ENCODE measurements around the gene KLK14. TPM values are rescaled to one million over a fixed set of nuclear protein-coding genes. Genes with fewer than 3 reads are reported as not detected.

The KLK14 gene
- total and polyA plus RNA-seq, 8 donors, result 0.17 to 0.45 (median 0.27) TPM; not detected in 2

DNA sequence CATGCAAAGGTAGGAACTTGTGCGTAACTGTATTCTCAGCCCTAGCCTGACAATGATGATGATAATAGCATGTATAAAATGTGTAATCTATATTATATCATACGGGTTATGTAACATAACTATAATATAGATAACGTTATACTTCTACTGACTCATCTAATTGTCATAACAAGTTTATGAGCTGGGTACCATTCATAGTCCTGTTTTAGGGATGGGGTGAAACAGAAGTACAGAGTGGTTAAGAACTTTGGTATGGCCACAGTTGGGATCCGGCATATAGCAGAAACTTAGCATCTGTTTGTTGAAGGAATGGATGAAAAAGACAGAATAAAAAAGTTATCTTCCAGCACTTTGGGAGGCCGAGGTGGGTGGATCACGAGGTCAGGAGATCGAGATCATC lies 20.3 kb upstream of the KLK14 start:
- TF ChIP-seq, protein P1, sequence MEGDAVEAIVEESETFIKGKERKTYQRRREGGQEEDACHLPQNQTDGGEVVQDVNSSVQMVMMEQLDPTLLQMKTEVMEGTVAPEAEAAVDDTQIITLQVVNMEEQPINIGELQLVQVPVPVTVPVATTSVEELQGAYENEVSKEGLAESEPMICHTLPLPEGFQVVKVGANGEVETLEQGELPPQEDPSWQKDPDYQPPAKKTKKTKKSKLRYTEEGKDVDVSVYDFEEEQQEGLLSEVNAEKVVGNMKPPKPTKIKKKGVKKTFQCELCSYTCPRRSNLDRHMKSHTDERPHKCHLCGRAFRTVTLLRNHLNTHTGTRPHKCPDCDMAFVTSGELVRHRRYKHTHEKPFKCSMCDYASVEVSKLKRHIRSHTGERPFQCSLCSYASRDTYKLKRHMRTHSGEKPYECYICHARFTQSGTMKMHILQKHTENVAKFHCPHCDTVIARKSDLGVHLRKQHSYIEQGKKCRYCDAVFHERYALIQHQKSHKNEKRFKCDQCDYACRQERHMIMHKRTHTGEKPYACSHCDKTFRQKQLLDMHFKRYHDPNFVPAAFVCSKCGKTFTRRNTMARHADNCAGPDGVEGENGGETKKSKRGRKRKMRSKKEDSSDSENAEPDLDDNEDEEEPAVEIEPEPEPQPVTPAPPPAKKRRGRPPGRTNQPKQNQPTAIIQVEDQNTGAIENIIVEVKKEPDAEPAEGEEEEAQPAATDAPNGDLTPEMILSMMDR (IDR thresholded peaks at IDR 0.05), result no peak
- Histone ChIP-seq H3K4me3 (no peak overlapping the region), H3K9me3 (no peaks in the 10 kb centered on the region), H3K27me3 (no peaks in the 10 kb centered on the region), H3K4me1 (peaks cover 7 to 33% of the 10 kb centered on the region in 2 donors), H3K27ac (no peak overlapping the region), H3K36me3 (peaks cover 0 to 63% of the 10 kb centered on the region in 2 donors)
- intact Hi-C loops (cut with DNase I), result no loop called here
- DNase-seq (no peak), ATAC-seq (no peak)

DNA sequence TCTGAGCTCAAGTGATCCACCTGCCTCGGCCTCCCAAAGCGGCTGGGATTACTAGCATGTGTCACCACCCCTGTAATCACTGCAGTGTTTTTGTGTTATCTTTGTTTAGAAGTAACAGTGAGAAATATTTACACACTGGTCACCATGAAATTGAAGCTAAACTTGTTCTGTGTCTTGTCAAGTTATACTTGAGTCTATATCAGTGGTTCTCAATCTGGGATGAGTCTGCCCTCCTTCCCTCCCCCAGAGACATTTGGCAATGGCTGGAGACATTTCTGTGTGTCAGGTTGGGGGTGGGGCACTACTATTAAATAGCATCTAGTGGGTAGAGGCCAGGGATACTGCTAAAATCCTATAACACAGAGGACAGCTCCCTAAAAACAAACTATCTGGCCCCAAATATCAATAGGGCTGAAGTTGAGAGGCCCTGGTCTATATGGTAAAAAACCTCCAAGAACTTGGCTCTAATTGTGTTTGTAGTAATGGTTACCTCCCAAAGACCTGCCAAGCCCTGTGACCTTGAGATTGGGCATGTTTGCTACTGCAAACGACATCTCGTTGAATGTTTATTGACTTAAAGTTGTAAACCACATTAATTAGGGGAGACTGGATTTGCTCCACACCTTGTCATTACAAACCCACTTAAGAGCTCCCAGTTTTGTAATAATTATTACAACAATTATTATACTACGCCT lies 18.6 kb upstream of the KLK14 start:
- Histone ChIP-seq H3K27me3 (no peaks in the 10 kb centered on the region), H3K36me3 (peaks cover 0 to 66% of the 10 kb centered on the region in 2 donors), H3K4me1 (peaks cover 0 to 25% of the 10 kb centered on the region in 2 donors), H3K9me3 (no peaks in the 10 kb centered on the region), H3K4me3 (no peak overlapping the region), H3K27ac (no peak overlapping the region)
- TF ChIP-seq, protein P1 (IDR thresholded peaks at IDR 0.05), result no peak
- DNase-seq (no peak), ATAC-seq (no peak)
- intact Hi-C loops (cut with DNase I), result no loop called here

DNA sequence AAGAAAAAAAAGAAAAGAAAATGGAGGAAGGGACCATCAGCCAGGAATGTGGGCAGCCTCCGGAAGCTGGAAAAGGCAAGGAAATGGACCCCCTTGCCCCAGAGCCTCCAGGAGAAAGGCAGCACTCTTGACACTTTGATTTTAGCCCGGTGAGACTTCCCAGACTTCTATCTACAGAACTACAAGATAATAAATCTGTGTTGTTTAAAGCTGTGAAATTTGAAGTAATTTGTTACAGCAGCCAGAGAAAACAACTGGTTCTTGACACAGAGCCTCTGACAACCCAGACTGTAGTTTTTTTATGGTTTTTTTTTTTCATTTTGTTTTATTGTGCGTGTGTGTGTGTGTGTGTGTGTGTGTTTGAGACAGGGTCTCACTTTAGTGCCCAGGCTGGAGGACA lies 17.9 kb upstream of the KLK14 start:
- Histone ChIP-seq H3K4me1 (peaks cover 0 to 24% of the 10 kb centered on the region in 2 donors), H3K27me3 (no peaks in the 10 kb centered on the region), H3K36me3 (peaks cover 0 to 66% of the 10 kb centered on the region in 2 donors), H3K9me3 (no peaks in the 10 kb centered on the region), H3K4me3 (no peak overlapping the region), H3K27ac (no peak overlapping the region)
- ATAC-seq (no peak), DNase-seq (no peak)
- TF ChIP-seq, protein P1 (IDR thresholded peaks at IDR 0.05), result no peak
- intact Hi-C loops (cut with DNase I), result no loop called here

DNA sequence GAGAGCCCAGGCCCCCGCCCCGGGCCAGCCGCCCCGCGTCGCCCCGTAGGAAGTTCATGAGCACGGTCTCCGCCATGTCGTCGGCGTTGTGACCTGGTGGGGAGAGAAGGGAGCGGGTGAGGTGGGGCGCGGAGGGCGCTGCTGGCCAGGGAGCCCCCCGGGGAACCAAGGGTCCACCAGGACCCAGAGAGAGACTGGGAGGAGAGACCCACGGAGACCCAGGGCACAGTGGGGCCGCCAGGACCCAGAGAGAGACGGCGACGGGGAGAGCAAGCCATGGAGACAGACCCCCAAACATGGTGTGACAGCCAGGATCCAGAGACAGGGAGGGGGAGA lies 16.3 kb upstream of the KLK14 start:
- peaks cover 0 to 56% of the 10 kb centered on the region in 2 donors for H3K36me3 ChIP-seq
- H3K27ac ChIP-seq, result no peak overlapping the region
- H3K4me1 ChIP-seq, result peaks cover 0 to 23% of the 10 kb centered on the region in 2 donors
- TF ChIP-seq, protein P1 (IDR thresholded peaks at IDR 0.05), result no peak
- no peaks in the 10 kb centered on the region for H3K27me3 ChIP-seq
- DNase-seq, result no peak
- no peak for ATAC-seq
- no peak overlapping the region for H3K4me3 ChIP-seq
- H3K9me3 ChIP-seq, result no peaks in the 10 kb centered on the region
- intact Hi-C loops (cut with DNase I), result no loop called here

DNA sequence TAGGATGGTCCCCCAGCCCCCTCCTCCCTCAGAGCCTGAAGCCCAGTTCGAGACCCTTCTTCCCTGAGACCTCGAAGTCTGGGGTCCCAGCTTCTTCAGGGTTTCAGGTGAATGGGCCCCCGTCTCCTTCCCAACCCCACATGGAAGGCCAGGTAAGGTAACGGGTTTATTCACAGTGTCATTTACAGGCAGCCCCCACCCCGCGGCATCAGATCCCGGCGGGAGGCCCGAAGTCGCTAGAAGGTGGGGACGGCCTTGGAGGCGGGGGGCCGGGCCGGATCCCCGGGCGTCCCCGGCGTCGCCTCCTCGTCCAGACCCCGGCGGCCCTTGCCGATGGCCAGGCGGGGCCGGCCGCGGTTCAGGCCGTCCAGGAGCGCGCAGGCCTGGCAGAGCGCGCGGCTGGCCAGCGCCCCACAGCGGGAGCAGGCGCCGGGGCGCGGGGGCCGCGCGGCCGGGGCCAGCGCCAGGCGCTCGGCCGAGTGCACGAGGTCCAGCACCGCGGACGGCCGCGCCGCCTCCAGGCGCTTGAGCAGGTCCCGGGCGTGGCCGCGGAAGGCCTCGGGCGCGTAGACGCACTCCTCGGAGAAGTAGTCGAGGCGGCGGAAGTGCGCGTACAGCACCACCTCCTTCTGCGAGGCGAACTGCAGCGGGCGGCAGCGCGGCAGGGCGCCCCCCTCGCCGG lies 15.8 kb upstream of the KLK14 start:
- Histone ChIP-seq H3K9me3 (no peaks in the 10 kb centered on the region), H3K27me3 (no peaks in the 10 kb centered on the region), H3K27ac (no peak overlapping the region), H3K36me3 (peaks cover 0 to 51% of the 10 kb centered on the region in 2 donors), H3K4me1 (peaks cover 0 to 23% of the 10 kb centered on the region in 2 donors), H3K4me3 (no peak overlapping the region)
- TF ChIP-seq, protein P1 (IDR thresholded peaks at IDR 0.05), result no peak
- peak; percentile 78 for ATAC-seq
- intact Hi-C loops (cut with DNase I), result no loop called here
- DNase-seq, result peak in 3 of 4 donors; percentile 54 to 90 (median 62)

All from left lung (tissue), 10 donors.